ENCODE measurements around the gene DNAJC5. TPM values are rescaled to one million over a fixed set of nuclear protein-coding genes. Genes with fewer than 3 reads are reported as not detected.
"Not testable (repeated sequence)": the region's sequence is repeated elsewhere in the genome, so short reads cannot be mapped to it uniquely, and the experiment has no call there.

Gene DNAJC5
- total RNA-seq (2014; rRNA removed; shearing (Covaris generic)), result 16.1 and 21.0 TPM in 2 replicates

DNA sequence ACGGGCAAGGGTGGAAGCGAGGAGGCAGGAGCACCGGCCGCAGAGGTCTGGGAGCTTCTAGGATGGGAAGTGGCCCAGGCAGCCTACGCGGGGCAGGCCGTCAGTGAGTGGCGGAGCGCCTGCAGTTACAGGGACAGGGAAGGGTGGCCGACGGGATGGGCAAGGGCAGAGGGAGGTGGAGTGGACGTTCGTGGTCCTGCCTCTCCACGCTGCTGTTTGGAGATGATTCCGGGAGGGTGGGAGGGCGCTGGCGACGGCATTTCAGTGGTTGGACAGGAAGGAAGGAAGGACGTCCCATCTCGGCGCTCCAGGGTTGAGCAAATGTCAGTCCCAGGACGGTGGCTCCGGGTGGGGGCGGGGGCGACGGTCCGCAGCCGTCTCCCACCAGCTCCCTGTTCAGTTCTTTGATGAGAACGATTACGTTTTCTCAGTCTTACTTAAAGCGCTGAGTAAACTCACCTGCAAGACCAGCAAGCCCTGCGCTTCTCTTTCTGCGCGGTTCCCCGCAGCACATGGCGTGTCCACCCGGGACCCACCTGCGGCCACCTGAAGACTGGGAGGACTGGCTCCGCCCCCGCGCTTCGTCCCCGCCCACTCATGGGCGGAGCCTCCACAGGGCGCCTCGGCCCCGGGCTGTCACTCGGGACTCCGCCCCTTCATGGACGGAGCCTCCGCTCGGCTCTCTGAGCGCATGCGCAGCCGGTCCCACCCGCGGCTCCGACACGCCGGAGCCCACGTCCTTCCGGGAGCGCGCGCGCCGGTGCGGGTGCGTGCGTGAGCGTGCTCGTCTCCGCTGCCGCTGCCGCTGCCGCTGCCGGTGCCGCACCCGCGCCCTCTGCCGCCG, at the start of gene DNAJC5:
TSS of gene DNAJC5 (plus strand) at position 769 of the 844 bp plus-strand sequence. CDS start 33,220 bp downstream, outside the sequence.
- peak; percentile 84 for DNase-seq (ENCODE audit: low spot score)

DNA sequence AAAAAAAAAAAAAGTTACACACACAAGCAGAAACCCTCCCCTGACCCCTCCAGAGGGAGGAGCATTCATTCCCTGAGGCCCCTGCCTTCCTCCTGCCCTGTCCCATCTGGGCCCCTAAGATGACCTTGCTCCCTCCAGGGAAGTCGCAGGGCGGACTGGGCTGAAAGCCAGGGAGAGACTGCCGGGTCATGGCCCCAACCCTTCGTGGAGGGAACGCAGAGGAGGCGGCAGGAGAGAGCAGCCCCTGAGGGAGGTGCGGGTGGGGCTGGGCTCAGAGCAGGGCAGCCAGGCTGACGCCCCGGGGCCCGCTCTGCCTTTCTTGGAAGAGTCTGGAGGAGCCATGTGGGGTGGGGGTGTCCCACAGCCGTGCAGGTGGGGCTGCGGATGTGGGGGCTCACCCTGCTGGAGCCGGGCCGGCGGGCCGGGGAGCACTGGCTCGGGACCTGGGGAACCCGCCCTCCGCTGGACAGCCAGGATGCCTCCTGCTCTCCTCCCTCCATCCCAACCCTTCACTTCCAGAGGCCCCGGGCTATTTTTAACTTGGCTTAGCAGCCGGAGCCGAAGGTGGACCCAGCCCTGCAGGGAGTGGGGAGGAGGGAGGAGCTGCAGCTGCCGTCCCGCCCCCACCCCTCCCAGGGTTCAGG, 48.7 kb upstream of the DNAJC5 start:
- no peak for DNase-seq (ENCODE audit: low spot score)

DNA sequence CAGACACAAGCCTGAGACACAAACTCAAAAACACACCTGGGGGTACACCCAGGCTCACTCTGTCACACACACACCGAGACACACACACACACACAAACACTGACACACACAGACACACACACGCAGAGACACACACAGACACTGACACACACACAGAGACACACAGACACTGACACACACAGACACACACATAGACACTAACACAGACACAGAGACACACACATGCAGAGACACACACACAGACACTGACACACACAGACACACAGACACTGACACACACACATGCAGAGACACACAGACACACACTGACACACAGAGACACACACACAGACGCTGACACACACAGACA, 48.1 kb upstream of the DNAJC5 start:
- DNase-seq (ENCODE audit: low spot score), result no peak

- no peak for DNase-seq (ENCODE audit: low spot score)
Observed at GRCh38 chr20:63847237-63848002, 47.5 kb upstream of the DNAJC5 start.

DNA sequence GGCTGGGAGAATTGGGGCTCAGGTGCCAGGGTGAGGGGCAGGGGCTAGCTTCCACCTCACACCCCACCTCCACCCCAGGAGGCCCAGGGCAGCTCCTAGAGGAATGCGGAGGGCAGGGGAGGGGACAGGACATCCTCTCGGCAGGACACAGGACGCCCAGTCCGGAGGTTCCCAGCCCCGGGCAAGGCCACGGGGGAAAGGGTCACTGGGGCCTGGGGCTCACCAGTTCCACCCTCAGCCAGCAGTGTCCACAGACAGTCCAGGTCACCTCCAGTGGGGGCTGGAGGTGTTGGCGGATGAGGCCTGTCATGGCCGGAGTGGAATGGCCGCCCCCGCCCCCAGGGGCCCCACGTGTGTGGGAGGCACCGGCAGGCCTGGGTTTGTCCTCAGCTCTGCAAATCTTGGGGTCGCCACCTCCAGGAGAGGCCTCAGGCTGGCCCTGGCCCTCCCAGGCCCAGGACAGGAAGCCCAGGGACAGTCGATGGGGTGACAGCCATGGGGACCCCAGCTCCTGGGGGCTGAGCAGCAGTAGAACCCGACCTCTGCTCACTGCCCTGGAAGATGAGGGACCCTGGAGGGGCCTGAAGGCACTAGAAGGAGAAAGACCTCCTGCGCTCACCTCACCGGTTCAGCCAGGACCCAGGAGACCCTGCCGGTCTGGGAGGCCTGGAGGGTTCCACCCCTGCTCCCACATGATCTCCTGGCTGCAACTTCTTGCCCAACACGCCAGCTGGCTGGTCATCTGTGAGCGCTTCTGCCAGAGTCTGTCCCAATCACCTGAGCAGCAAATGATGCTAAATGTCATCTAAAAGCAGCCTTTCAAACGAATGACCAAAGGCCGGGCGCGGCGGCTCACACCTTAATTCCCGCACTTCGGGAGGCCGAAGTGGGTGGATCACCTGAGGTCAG, 46.7 kb upstream of the DNAJC5 start:
- no peak for DNase-seq (ENCODE audit: low spot score)

DNA sequence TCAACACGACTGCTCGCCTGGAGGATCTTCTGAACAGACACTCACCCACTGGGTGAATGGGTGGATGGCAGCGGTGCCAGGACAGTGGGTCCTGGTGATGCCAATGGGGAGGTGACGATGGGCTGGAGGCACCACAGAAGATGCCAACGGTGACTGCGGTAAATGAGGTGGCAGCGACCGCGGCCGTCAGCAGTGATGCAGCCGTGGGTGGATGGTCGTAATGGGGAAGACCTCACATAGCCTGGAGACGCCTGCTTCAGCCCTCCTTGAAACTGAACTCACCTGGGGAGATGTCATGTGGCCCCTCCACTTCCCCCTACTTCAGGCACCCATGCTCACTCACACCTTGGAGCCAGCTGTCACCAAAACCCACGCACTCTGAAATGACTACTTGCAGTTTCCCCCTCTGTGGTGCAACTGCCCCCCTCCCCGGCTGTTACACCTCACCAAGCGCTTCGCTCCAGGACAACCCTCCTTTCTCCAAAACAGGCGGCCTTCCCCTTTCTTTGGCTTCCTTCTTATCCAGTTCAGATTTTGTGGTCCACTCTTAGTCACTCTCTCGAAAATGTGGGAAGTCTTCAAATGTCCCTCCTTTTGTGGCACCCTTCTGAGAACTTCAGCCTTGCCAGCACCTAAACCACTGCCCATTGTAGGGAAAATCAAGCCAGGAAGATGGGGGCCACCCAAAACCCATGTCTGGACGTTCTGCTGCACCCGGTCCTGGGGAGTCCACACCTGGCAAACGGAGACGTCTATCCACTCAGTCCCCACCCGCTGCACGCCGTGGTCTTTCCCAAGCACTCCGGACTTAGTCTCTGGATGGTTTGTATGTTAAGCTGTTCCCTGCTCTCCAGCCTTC, 44.0 kb upstream of the DNAJC5 start:
- no peak for DNase-seq (ENCODE audit: low spot score)

DNA sequence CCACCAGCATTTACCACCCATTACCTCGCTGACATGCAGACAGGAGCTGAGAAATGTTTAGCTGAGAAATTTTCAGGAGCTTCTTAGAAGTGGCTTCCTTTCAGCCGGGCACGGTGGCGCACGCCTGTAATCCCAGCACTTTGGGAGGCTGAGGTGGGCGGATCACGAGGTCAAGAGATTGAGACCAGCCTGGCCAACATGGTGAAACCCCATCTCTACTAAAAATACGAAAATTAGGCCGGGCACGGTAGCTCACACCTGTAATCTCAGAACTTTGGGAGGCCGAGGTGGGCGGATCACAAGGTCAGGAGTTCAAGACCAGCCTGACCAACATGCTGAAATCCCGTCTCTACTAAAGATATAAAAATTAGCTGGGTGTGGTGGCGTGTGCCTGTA, 43.4 kb upstream of the DNAJC5 start:
- DNase-seq (ENCODE audit: low spot score), result not testable (repeated sequence)

DNA sequence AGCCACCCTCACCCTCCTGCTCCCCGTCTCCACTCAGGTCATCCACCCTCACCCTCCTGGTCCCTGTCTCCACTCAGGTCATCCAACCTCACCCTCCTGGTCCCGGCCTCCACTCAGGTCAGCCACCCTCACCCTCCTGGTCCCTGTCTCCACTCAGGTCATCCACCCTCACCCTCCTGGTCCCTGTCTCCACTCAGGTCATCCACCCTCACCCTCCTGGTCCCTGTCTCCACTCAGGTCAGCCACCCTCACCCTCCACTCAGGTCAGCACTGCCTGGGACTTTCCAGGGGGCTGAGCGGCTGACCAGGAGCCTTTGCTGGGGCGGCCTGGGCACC, 41.2 kb upstream of the DNAJC5 start:
- DNase-seq (ENCODE audit: low spot score), result not testable (repeated sequence)

DNA sequence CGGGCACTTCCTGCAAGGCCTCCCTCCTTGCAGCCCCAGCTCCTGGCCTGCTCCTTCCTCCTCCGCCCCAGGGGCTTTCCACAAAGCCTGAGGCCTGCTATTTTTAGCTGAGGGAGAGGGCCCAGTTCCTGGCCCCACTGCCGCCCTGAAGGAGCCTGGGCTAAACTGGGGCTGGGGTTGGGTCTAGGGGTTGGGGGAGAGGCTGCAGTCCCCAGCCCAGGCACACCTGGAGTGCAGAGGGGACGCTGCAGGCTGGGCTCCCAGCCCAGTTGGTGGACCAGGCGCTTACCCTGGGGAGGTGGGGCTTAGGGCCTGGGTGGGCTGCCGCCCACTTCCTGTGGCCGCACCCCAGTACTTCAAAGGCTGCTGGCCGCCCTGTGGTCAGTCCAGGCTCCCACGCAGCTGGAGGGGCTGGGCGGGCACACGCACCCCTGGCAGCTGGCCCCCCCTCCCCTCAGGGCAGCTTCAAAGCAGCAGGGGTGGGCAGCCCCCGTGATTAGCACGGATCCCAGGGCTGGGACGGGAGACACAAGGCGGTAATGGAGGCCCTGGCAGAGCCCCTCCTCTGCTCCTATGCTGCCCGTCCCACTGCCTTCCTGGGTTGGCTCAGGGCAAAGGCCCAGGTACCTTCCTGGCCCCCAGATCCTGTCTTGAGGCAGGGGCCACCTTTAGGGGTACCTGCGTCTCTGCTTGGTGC, 40.7 kb upstream of the DNAJC5 start:
- DNase-seq (ENCODE audit: low spot score), result no peak

DNA sequence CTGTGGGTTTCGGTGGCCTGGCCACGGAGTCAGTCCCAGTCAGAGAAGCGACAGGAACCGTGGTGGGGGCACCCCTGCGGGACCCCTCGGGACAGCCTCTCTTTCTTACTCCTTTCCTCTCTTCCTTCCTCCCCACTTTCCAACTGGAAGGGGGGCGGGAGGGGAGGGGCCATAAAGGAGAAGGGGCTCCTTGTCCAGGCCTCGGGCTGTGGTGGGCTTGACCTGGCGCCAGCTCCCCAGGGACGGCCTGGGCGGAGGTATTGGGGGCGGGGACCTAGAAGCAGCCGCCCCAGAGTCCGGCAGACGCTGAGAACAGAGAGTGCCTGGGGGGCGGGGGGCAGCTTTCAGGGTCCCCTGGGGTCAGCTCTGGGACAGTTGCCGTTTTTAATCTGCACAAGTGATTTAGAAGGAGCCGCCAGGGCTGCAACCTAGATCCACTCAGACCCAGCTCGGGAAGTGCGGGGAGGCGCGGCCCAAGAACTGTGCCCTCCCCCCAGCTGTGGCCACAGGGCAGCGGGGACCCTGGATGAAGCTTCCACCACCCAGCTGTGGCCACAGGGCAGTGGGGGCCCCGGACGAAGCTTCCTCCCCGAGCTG, 40.1 kb upstream of the DNAJC5 start:
- DNase-seq (ENCODE audit: low spot score), result no peak

DNA sequence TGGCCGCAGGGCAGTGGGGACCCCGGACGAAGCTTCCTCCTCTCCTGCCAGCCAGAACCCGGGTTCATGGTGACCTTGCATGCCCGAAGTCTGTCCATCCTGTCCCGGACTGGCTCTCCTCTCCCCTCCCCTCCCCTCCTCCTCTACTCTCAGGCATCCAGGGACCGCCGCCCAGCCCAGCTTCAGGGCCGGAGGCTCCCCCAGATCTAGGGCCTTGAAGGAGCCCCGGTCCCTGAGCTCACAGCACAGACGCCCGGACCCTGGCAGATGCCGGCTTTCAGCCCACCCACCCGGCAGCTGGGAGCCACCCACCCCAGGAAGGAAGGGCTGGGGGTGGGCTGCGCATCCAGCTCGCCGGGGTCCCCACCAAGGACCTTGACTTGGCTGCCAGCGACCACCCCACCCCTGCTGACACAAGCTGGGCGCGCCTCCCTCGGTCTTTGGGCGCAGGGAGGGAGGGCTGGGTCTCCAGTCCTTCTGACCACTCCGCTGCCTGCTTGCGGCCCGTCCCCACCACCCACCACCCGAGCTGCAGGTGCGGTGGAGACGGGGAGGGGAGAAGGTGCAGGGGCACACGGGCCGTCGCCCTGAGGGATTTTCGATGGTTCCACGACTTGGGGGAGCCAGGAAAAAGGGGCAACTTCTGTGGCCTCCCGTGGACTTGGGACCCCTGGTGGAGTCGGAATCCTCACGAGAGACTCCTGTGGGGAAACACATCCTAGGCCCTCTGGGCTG, 39.4 kb upstream of the DNAJC5 start:
- DNase-seq (ENCODE audit: low spot score), result no peak

GRCh38 chr20:63856098-63856511, 38.8 kb upstream of the DNAJC5 start:
- no peak for DNase-seq (ENCODE audit: low spot score)

DNA sequence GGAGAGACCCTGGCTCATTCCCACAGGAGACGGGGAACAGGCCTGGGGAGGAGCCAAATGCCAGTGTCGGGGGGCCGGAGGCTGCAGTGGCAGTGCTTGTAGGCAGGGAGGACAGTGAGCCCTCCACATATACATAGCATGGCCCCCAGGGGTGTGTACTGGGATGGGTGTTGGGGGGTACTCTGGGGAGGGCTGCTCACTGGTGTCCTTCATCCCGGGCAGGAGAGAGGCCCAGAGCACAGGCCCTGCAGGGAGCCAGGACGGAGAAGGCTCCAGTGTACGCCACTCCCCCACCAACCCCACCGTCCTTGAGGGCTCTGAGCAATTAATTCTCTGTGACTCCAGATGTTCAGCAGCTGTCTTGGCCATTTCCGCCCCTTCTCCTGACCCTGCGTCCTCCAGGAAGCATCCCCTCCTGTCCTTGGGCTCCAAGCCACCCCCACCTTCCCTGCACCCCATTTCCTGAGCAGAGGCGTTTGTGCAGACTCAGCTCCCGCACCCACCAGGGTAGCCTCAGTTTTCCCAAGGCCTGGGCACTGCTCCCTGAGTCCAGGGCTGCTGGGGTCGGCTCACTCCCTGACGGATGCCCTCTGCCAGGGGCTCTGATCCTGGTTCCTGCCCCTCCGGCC, 37.0 kb upstream of the DNAJC5 start:
- DNase-seq (ENCODE audit: low spot score), result no peak

GRCh38 chr20:63858393-63859165, 36.3 kb upstream of the DNAJC5 start:
- DNase-seq (ENCODE audit: low spot score), result no peak

DNA sequence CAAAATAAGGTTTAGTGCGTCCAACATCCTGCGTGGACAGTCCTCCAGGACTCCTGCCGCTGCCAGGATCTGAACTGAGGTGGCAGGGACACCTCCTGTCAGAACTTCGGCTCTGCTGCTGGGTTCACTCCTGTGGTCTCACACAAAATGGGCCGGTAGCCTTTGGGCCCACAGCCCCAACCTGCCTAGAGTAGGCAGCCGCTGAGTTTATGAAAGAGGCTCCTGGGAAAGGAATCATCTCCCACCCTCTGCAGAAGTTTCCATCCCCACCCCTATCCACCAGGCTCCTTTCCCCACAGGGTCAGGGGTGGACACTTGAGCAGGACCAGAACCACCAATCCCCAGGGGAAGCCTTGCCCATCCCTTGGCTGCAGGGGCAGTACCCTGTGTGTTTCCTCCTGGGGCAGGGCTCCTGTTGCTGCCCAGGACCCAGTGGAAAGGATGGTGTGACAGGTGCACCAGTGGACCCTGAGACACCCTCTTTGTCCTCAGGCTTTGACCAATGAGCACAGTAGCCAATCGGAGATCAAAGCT, 35.7 kb upstream of the DNAJC5 start:
- no peak for DNase-seq (ENCODE audit: low spot score)

DNA sequence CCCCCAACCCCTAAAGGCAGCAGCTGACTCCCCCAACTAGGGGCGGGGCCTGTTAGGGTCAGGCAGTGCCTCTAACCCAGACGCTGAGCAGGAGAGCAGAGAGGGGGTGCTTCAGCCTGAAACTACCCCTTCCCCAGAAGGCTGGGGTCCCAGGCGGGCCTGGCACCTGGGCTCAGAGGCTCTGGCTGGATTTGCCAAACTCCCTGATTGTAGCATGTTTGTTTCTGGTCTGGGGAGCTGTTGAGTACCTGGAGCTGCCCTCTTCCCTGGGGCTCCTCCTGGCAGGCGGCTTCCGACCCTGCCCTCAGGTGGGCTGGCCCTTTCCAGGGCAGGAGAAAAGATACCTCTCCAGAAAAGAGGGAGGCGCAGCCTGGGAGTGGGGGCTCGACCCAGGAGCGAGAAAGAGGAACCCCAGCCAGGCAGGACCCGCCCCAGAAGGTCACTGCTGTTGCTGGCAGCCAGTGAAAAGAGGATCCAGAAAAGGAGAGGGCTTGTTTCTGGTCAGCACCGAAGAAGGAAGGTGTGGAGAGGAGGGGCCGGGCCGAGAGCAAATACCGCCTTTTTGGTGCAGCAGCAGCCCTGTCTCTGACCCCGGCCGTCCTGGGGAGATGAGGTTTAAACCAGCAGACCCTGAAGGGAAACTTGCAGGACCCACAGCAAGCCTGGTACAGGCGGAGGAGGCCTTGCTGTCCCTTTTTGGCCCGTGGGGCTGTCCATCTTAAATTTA, 34.4 kb upstream of the DNAJC5 start:
- DNase-seq (ENCODE audit: low spot score), result no peak

All from H4 (cell line).